CD4-positive, alpha-beta T cell treated with Interleukin-4 for 4 hours (primary cell): ENCODE data around the gene DNAH11.
A peak's percentile ranks its signal among the peaks of the same experiment; 100 is the strongest.

ENCODE experiments used
- DNase-seq: peaks from one replicate; pipeline ENCODE4 v3.0.0-alpha.2; 2020

Gene DNAH11

DNA sequence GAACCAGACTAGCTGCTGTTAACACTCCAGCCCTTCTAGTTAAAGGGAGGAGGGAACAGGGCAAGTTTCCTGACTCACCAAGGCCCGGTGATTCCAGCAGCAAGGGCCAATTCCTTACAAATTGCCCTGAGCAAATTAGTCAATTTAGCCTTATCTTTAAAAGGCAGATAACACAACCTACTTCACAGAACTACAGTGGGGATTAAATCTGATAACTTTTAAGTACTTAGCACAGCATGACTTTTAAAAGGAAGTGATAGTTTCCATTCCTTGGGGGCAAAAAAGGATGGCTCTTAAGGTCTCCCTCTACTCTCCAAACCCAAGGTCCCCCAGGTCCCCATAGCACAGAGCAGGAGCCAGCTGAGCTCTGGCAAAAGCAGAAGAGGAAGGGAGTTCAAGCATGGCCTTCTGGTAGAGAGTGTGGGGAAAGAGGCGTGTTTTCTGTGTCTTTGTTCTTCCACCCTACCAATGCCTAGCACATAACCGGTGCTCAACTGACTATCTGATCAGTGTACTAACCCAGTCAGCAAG is 398.8 kb downstream of the DNAH11 start:
- DNase-seq = no peak

DNA sequence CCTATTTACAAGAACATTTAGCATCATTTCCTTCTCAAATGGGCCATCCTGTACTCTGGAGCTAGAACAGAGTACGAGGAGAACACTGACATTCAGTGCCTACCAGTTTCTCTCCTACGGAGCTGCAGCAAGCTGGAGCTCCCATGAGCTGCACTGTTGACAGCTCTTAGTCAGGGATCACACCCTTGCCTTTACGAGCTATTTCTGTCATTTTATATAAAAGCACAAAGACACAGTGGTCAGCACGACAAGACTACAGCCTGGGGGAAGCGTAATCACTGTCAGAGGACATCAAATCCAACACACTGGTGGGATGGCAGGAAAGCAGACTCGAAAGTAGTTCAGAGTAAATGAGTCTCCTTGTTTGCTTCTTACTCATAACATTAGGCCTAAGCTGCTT is 400.1 kb downstream of the DNAH11 start:
- DNase-seq = no peak

GRCh38 chr7:21943436-21943835 is 400.6 kb downstream of the DNAH11 start:
- no peak for DNase-seq

DNA sequence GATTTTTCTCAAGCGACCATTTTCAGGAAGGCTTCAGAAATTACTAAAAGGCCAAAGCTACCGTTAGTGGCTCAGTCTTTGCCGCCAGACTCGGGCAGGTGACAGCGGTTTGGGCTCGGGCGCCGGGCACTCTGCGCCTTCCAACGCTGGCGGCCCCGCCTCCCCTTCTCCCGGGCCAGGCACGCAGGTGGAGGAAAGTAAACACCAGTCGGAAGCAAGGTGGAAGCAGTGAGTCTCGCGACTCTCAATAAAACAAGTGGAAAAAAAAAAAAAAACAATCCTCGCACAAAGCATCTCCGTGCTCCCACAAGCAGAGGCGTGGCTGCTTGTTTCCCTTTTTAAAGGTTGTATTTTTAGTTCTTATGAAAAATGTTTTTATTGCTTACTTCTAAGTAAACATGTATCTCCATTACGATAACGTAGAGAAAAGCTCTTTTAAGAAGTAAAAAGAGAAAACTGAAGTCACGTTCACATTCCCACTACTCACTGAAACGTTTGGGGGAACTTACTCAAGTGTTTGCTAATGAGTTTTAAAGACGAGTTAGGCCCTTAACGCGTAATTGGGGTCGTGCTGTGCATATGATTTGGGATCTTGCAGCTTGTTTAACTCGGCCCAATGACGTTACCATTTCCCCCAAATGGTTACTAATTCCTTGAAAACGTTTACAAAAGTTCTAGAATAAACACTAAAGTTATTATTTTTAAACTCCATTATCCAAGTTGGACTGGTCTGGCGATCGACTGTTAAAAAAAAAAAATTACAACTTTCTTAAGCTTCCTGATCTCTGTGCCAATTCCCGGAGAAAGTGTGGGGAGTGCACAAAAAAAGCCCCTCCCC is 402.0 kb downstream of the DNAH11 start:
- peak; percentile 16 for DNase-seq

DNA sequence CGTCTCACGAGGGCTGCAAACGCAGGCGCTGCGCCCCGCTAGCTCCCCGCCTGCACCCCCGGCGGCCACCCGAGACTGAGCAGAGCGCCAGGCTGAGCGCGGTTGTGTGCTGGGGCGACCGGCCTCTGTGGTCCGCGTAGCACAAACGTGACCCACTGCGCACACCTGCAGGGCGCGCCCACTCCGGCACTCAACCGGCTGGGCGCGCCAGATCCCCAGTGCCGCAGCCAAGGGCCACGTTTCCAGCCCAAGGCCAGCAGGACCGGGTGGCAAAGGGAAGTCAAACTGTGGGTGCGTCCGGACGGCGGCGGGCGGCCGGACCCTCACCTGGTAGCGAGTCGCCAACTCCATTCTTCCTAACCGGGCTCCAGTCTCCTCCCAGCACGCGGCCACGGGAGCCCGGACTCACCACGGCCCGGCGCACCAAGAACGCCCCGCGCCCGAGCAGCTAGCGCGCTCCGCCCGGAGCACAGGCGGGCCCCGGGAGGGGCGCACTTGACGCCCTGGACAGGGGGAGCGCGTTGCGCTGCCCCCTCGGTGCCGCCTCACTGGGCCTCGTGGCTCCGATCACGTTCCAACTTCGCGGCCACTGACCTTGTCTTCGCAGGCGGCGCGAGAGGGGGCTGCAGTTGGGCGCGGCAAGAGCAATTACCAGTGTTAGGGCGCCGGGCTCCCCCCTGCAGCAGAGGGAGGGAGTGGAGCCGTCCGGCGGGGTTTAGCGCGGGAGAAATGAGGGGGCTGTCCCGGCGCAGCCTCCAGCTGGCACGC is 402.8 kb downstream of the DNAH11 start, which contains the start of gene CDCA7L:
Gene CDCA7L (minus strand): TSS at position 446 of the 768 bp plus-strand sequence. CDS start 95 bp downstream, at position 351.
- DNase-seq = no peak

DNA sequence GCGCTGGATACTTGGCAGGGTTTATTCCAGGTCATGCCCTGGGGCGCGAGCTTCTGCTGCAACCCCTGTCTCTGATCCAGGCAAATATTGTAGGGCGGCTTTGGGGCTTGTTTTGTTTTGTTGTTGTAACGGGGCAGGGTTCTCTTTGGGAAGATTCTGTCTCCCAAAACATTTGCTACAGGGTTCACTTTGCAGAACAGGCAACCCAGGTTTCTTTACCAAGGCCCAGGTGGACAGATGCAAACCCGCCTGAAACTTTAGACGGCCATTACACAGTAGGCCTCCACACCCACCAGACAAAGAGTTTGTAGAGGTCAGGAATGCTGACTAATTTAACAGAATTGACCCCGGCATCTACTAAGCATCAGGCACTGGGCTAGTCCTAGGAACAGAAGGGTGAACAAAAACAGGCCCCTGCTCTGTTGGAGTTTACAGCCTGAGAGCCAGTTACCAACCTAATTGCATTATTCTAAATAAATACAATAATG is 403.4 kb downstream of the DNAH11 start:
- no peak for DNase-seq

DNA sequence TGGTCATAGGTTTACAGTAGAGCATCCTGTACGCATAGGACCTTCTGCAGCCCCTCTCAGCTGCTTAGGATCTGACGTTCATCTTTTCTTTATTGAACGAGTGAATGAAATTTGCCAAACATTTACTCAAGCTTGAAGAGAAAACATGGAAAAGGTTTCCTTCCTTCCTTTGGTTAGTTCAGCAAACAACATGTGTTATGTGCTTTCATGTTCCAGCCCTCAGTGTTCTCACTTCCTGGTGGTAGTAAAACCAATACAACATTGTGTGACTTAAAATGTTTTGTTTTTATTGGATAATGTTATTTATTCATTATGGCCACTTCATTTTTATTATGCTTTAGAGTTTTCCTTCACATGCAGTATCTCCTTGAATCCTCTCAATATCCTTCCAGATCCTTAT is 404.2 kb downstream of the DNAH11 start:
- DNase-seq = no peak

DNA sequence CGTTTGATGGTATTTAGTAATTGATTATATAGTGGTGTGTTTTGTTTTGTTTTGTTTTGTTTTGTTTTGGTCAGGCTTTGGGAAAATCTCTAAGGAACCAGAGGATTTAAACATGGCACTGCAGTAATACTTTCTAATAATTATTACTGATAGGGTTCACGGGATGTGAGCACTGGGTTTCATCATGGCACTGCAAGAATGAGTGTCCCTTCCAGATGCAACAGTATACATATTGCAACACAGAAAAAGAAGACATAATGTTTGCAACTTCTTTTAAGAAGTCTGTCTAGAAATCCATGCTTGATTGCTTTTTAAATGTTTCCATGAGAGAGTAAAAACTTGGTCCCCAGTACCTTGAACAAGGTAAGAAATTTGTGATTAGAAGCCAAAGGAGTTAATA is 405.1 kb downstream of the DNAH11 start:
- no peak for DNase-seq

DNA sequence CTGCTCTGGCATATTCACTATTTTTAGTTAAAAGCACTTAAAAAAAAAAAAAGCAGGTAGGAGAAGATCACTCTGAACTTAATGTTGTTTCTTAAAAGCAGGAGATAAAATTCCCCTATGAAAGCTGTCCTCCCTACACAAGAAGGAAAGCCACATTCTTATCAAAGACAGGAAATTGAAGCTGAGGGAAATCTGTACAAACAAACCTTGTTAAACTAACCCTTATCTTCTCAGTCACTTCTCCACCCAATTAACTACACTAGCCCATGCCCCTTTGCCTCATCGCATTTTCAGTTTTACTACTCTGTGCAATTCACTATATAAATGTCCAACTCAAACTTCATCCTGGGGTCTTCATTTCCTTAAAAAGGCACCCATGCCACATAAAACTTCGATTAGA is 405.5 kb downstream of the DNAH11 start:
- DNase-seq = no peak

- no peak for DNase-seq
Observed at GRCh38 chr7:21948887-21949540, 406.2 kb downstream of the DNAH11 start.
